ENCODE measurements around the gene HRH3.

HRH3 gene

GRCh38 chr20:62262064-62262463 is 42.0 kb upstream of the HRH3 start:
- no peak for TF ChIP-seq POU2F2 (IDR thresholded peaks at IDR 0.05; ENCODE audit: low read depth, low read length)
- no peak for TF ChIP-seq SPI1 (IDR thresholded peaks at IDR 0.05; ENCODE audit: low read depth, low read length)
- no peak for TF ChIP-seq TAF1 (IDR thresholded peaks at IDR 0.05; ENCODE audit: low read depth, low read length)
- no peak for TF ChIP-seq POLR2A (IDR thresholded peaks at IDR 0.05; ENCODE audit: low read depth, low read length)
- FAIRE-seq (no peak), DNase-seq (ENCODE audit: insufficient read length, low spot score) (no peak)

- no peak for TF ChIP-seq PAX5 (IDR thresholded peaks at IDR 0.05; ENCODE audit: insufficient read depth, low read length, severe bottlenecking)
- no peak for TF ChIP-seq TAF1 (IDR thresholded peaks at IDR 0.05; ENCODE audit: low read depth, low read length)
- no peak for TF ChIP-seq SPI1 (IDR thresholded peaks at IDR 0.05; ENCODE audit: low read depth, low read length)
- no peak for TF ChIP-seq POU2F2 (IDR thresholded peaks at IDR 0.05; ENCODE audit: low read depth, low read length)
- TF ChIP-seq POLR2A (IDR thresholded peaks at IDR 0.05; ENCODE audit: low read depth, low read length), result no peak
- TF ChIP-seq POLR2AphosphoS5 (IDR thresholded peaks at IDR 0.05; ENCODE audit: low read depth, low read length), result no peak
- DNase-seq (ENCODE audit: insufficient read length, low spot score), result no peak
- no peak for FAIRE-seq
Observed at GRCh38 chr20:62259294-62259565, 39.2 kb upstream of the HRH3 start.

GRCh38 chr20:62258499-62259293 is 38.6 kb upstream of the HRH3 start:
- FAIRE-seq (no peak), DNase-seq (ENCODE audit: insufficient read length, low spot score) (no peak)
- no peak for TF ChIP-seq POU2F2 (IDR thresholded peaks at IDR 0.05; ENCODE audit: low read depth, low read length)
- TF ChIP-seq POLR2A (IDR thresholded peaks at IDR 0.05; ENCODE audit: low read depth, low read length), result no peak
- TF ChIP-seq TAF1 (IDR thresholded peaks at IDR 0.05; ENCODE audit: low read depth, low read length), result no peak
- no peak for TF ChIP-seq PAX5 (IDR thresholded peaks at IDR 0.05; ENCODE audit: insufficient read depth, low read length, severe bottlenecking)
- no peak for TF ChIP-seq POLR2AphosphoS5 (IDR thresholded peaks at IDR 0.05; ENCODE audit: low read depth, low read length)
- TF ChIP-seq SPI1 (IDR thresholded peaks at IDR 0.05; ENCODE audit: low read depth, low read length), result no peak

GRCh38 chr20:62255976-62256375 is 35.9 kb upstream of the HRH3 start:
- no peak for DNase-seq (ENCODE audit: insufficient read length, low spot score)
- no peak for TF ChIP-seq PAX5 (IDR thresholded peaks at IDR 0.05; ENCODE audit: insufficient read depth, low read length, severe bottlenecking)
- no peak for FAIRE-seq

- TF ChIP-seq PAX5 (IDR thresholded peaks at IDR 0.05; ENCODE audit: insufficient read depth, low read length, severe bottlenecking) (no peak), POU2F2 (IDR thresholded peaks at IDR 0.05; ENCODE audit: low read depth, low read length) (no peak), POLR2AphosphoS5 (IDR thresholded peaks at IDR 0.05; ENCODE audit: low read depth, low read length) (no peak), SPI1 (IDR thresholded peaks at IDR 0.05; ENCODE audit: low read depth, low read length) (no peak), TAF1 (IDR thresholded peaks at IDR 0.05; ENCODE audit: low read depth, low read length) (no peak), POLR2A (IDR thresholded peaks at IDR 0.05; ENCODE audit: low read depth, low read length) (no peak)
- no peak for DNase-seq (ENCODE audit: insufficient read length, low spot score)
- FAIRE-seq, result no peak
Observed at GRCh38 chr20:62254021-62254724, 34.1 kb upstream of the HRH3 start.

GRCh38 chr20:62253398-62253797 is 33.3 kb upstream of the HRH3 start:
- FAIRE-seq (no peak), DNase-seq (ENCODE audit: insufficient read length, low spot score) (no peak)
- TF ChIP-seq TAF1 (IDR thresholded peaks at IDR 0.05; ENCODE audit: low read depth, low read length), result no peak
- no peak for TF ChIP-seq PAX5 (IDR thresholded peaks at IDR 0.05; ENCODE audit: insufficient read depth, low read length, severe bottlenecking)
- no peak for TF ChIP-seq POLR2A (IDR thresholded peaks at IDR 0.05; ENCODE audit: low read depth, low read length)
- no peak for TF ChIP-seq SPI1 (IDR thresholded peaks at IDR 0.05; ENCODE audit: low read depth, low read length)
- no peak for TF ChIP-seq POLR2AphosphoS5 (IDR thresholded peaks at IDR 0.05; ENCODE audit: low read depth, low read length)
- TF ChIP-seq POU2F2 (IDR thresholded peaks at IDR 0.05; ENCODE audit: low read depth, low read length), result no peak

GRCh38 chr20:62252342-62252966 is 32.4 kb upstream of the HRH3 start:
- TF ChIP-seq POLR2A (IDR thresholded peaks at IDR 0.05; ENCODE audit: low read depth, low read length) (no peak), PAX5 (IDR thresholded peaks at IDR 0.05; ENCODE audit: insufficient read depth, low read length, severe bottlenecking) (no peak), TAF1 (IDR thresholded peaks at IDR 0.05; ENCODE audit: low read depth, low read length) (no peak), POU2F2 (IDR thresholded peaks at IDR 0.05; ENCODE audit: low read depth, low read length) (no peak)
- no peak for DNase-seq (ENCODE audit: insufficient read length, low spot score)

GRCh38 chr20:62248890-62249560 is 28.9 kb upstream of the HRH3 start:
- TF ChIP-seq PAX5 (IDR thresholded peaks at IDR 0.05; ENCODE audit: insufficient read depth, low read length, severe bottlenecking) (no peak), TAF1 (IDR thresholded peaks at IDR 0.05; ENCODE audit: low read depth, low read length) (no peak)
- DNase-seq (ENCODE audit: insufficient read length, low spot score), result no peak
- FAIRE-seq, result no peak

More at GRCh38 chr20:62252342-62252966, 32.4 kb upstream of the HRH3 start:
- no peak for FAIRE-seq

- DNase-seq (ENCODE audit: insufficient read length, low spot score), result no peak
- no peak for FAIRE-seq
- TF ChIP-seq POU2F2 (IDR thresholded peaks at IDR 0.05; ENCODE audit: low read depth, low read length), result no peak
- TF ChIP-seq POLR2AphosphoS5 (IDR thresholded peaks at IDR 0.05; ENCODE audit: low read depth, low read length), result no peak
Observed at GRCh38 chr20:62246872-62247652, 27.0 kb upstream of the HRH3 start.

Data from GM12891 (cell line).